Activated naive CD8-positive, alpha-beta T cell treated with anti-CD3 and anti-CD28 coated beads, Interleukin-2, amount 10 ng/mL, durations not matched to agents 7 days and 5 days (primary cell): ENCODE results near the gene RBKS. TPM values are rescaled to one million over a fixed set of nuclear protein-coding genes. Genes with fewer than 3 reads are reported as not detected.

ENCODE experiments used
- ATAC-seq: fragments of 150-1000 bp; cut with Tn5 transposase; one replicate; pipeline ENCODE4 v1.10.0; 2021; ENCODE audit warnings: low read depth, moderate library complexity
- POLR2A ChIA-PET: fragments of 350-600 bp; sonication (Branson Sonifier 250); formaldehyde crosslinking; loops from one replicate; lab custom pipeline; 2021; ENCODE audit warnings: antibody characterized with exemption; lab: Charles Lee
- DNase-seq: peaks from one replicate; pipeline ENCODE4 v3.0.0; 2021
- H3K27ac Mint-ChIP-seq: one replicate; pipeline ENCODE4 v1.8.0; 2022; ENCODE audit warnings: mild to moderate bottlenecking, mixed read lengths
- H3K27me3 Mint-ChIP-seq: one replicate; pipeline ENCODE4 v1.8.0; 2022; ENCODE audit warnings: mild to moderate bottlenecking, moderate library complexity, mixed read lengths
- H3K36me3 Mint-ChIP-seq: one replicate; pipeline ENCODE4 v1.8.0; 2021; ENCODE audit warnings: mild to moderate bottlenecking, mixed read lengths
- H3K4me1 Mint-ChIP-seq: one replicate; pipeline ENCODE4 v1.8.0; 2021; ENCODE audit warnings: mixed read lengths
- H3K4me3 Mint-ChIP-seq: one replicate; pipeline ENCODE4 v1.8.0; 2022; ENCODE audit warnings: mild to moderate bottlenecking, moderate library complexity, mixed read lengths
- H3K9me3 Mint-ChIP-seq: one replicate; pipeline ENCODE4 v1.8.0; 2021; ENCODE audit warnings: mixed read lengths
- total RNA-seq, 2 experiments: library from RNA; stranded (reverse); gene quantifications; one replicate each; pipeline ENCODE4 v1.2.3, GENCODE V29; 2021

Gene RBKS
- total RNA-seq: 1 to 10 TPM; 2.3 to 3.5 TPM

GRCh38 chr2:27890146-27890923 lies at the start of gene RBKS, which contains the start of gene BABAM2:
Gene RBKS, minus strand, starts transcription at chr2:27890387. Its CDS starts 42 bp downstream, at chr2:27890345.
Gene BABAM2, plus strand, starts transcription at chr2:27890729. Its CDS starts 3,828 bp downstream, at chr2:27894557.
- ATAC-seq: peak; percentile 86
- POLR2A ChIA-PET: interaction anchor here (0.6 to 2.0 kb wide), 18 partner anchors 9 to 535 kb away, joined by 3 to 9 read pairs (median 4); no protein-coding TSS in a partner anchor
- no peaks in the 10 kb centered on the region for H3K27me3 Mint-ChIP-seq

DNA sequence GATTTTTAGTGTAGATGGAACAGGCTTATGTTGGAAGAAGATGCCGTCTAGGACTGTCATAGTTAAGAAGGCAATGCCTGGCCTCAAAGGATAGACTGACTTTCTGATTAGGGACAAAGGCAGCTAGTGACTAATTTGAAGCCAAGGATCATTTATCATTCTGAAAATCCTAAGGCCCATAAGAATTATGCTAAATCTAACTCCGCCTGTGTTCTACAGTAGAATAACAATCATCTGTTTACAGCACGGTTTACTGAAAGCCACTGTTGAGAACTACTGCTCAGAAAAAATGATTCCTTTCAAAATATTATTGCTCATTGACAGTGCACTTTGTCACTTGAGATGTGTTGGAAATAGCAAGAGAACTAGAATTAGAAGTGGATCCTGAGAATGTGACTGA lies 44.8 kb upstream of the RBKS start:
- peaks cover 14% of the 10 kb centered on the region for H3K4me1 Mint-ChIP-seq
- H3K4me3 Mint-ChIP-seq: no peak overlapping the region
- H3K9me3 Mint-ChIP-seq: no peaks in the 10 kb centered on the region
- DNase-seq: no peak
- H3K27ac Mint-ChIP-seq: no peak overlapping the region
- no peak for ATAC-seq
- peaks cover 40% of the 10 kb centered on the region for H3K36me3 Mint-ChIP-seq
- POLR2A ChIA-PET: no interaction called here
- no peaks in the 10 kb centered on the region for H3K27me3 Mint-ChIP-seq

More at GRCh38 chr2:27890146-27890923, at the start of gene RBKS, which contains the start of gene BABAM2:
- peak; percentile 97 for DNase-seq
- Mint-ChIP-seq H3K36me3 (peaks cover 15% of the 10 kb centered on the region), H3K9me3 (no peaks in the 10 kb centered on the region), H3K4me1 (peaks cover 41% of the 10 kb centered on the region), H3K4me3 (peak within 1 kb of the TSS; percentile 97), H3K27ac (peak within 1 kb of the TSS; percentile 99)

GRCh38 chr2:27932396-27932795 lies 42.2 kb upstream of the RBKS start:
- peaks cover 39% of the 10 kb centered on the region for H3K36me3 Mint-ChIP-seq
- no peak overlapping the region for H3K27ac Mint-ChIP-seq
- no peaks in the 10 kb centered on the region for H3K27me3 Mint-ChIP-seq
- DNase-seq (no peak), ATAC-seq (no peak)
- H3K9me3 Mint-ChIP-seq: no peaks in the 10 kb centered on the region
- POLR2A ChIA-PET: no interaction called here
- peaks cover 12% of the 10 kb centered on the region for H3K4me1 Mint-ChIP-seq
- H3K4me3 Mint-ChIP-seq: no peak overlapping the region

- no peak overlapping the region for H3K4me3 Mint-ChIP-seq
- no peaks in the 10 kb centered on the region for H3K9me3 Mint-ChIP-seq
- no peak for ATAC-seq
- no peaks in the 10 kb centered on the region for H3K27me3 Mint-ChIP-seq
- H3K27ac Mint-ChIP-seq: no peak overlapping the region
- H3K36me3 Mint-ChIP-seq: peaks cover 39% of the 10 kb centered on the region
- DNase-seq: no peak
- POLR2A ChIA-PET: no interaction called here
- peaks cover 12% of the 10 kb centered on the region for H3K4me1 Mint-ChIP-seq
Observed at GRCh38 chr2:27931361-27931950, 41.3 kb upstream of the RBKS start.

DNA sequence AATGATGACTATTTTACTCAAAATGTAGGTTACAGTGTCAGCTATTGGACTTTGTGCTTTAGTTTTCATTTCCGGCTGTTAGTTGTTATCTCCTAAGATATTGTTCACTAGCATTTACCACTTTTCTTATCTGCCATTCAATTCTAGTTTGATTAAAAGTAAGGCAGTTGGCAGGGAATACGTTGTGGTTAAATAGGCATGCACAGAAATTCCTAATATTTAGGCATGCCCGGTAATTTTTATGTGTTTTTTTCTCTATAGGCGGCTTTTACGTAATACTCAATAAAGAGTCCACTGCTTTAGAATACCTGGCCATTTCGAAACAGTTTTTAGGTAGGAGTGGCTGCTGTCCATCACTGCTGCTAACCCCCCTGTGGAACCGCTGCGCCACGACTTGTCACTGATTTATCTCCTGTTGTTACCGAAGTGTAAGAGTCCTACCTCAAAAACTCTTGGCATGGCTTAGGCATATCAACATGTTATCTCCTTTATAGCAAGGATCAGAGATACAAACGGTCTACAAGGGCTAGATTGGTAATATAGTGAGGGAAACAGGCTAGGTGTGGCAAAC lies 39.8 kb upstream of the RBKS start:
- DNase-seq: no peak
- H3K4me1 Mint-ChIP-seq: peaks cover 19% of the 10 kb centered on the region
- no peak overlapping the region for H3K27ac Mint-ChIP-seq
- no peak overlapping the region for H3K4me3 Mint-ChIP-seq
- no peaks in the 10 kb centered on the region for H3K9me3 Mint-ChIP-seq
- peaks cover 51% of the 10 kb centered on the region for H3K36me3 Mint-ChIP-seq
- POLR2A ChIA-PET: no interaction called here
- no peak for ATAC-seq
- no peaks in the 10 kb centered on the region for H3K27me3 Mint-ChIP-seq

DNA sequence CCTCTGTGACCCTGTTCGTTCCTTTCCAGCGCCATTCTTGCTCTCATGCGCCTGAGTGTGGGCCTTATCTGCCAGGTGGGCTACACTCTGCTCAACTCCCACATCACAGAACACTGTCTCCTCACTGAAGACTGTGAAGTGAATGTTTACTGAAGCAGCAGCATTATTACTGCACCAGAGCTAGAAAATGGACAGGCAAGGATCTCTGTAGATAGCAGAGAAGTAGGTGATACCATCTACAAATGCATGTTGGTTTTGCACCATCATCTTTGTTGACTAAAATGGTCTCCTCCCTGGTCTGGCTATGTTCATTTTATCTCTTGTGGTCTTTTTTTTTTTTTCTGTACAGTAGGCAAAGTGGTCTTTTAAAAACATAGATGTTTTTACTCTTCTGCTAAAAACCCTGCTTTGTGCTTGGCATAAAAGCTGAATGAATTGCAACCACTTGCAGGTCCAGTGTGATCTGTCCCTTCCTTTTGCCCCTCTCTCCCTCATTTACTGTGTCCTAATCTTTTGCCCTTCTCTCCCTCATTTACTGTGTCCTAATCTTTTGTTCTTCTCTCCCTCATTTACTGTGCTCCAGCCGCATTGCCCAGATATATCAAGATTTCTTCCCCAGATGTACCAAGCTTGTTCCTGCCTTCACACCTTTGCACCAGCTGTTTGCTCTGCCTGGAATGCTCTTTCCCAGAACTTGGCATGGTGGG lies 35.7 kb upstream of the RBKS start:
- Mint-ChIP-seq H3K4me1 (peaks cover 13% of the 10 kb centered on the region), H3K27ac (no peak overlapping the region), H3K4me3 (no peak overlapping the region), H3K9me3 (no peaks in the 10 kb centered on the region), H3K27me3 (no peaks in the 10 kb centered on the region), H3K36me3 (peaks cover 39% of the 10 kb centered on the region)
- ATAC-seq (no peak), DNase-seq (no peak)
- POLR2A ChIA-PET: no interaction called here

DNA sequence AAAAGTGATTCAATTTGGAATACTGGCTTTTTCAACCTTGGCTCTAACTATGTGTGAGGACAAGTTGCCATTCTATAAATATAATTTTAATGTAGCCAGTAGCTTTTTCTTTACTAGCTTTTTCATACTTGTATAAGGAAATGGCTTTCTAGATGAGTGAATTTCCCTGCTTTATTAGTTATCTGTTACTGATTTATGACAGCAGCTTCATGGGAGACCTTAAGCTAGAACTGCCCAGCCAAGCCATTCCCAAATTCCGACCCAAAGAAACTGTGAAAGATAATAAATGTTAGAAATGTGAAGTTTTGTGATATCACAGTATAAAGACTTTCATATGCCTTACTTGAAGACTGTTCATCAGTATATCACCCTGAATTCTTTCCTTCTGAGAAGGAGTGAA lies 32.7 kb upstream of the RBKS start:
- peaks cover 17% of the 10 kb centered on the region for H3K4me1 Mint-ChIP-seq
- no peak overlapping the region for H3K4me3 Mint-ChIP-seq
- peaks cover 44% of the 10 kb centered on the region for H3K36me3 Mint-ChIP-seq
- DNase-seq (no peak), ATAC-seq (no peak)
- POLR2A ChIA-PET: no interaction called here
- H3K9me3 Mint-ChIP-seq: no peaks in the 10 kb centered on the region
- no peaks in the 10 kb centered on the region for H3K27me3 Mint-ChIP-seq
- no peak overlapping the region for H3K27ac Mint-ChIP-seq

DNA sequence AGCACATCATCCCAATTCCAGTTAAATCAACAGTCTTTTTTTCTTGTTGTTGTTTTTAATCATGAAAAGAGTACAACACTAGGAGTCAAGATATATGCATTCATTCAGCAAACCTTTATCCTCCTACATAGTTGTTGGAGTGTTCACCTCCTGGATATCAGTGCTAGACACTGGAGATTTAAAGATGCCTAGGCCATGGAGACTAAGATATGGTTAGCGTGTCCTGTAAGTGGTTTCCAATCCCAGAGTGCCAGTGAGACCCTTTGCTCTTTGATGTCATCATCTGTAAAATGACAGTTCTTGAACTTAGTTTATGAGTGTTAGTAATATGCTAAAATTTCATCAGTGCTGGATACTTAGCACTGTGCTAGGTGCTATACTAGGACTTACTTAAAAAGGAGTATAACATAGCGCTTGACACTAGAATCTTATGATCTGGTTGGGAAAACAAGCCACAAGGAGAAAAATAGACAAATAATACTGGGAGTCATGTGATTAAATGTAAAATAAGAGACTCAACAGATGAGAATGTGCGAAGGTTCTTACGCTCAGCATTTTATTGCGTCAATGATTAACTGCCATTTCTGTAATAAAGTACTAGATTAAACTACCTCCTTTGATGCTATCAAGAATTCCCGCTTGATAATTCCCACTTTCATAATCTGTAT lies 31.8 kb upstream of the RBKS start:
- no peaks in the 10 kb centered on the region for H3K9me3 Mint-ChIP-seq
- H3K4me1 Mint-ChIP-seq: peaks cover 15% of the 10 kb centered on the region
- no peak overlapping the region for H3K27ac Mint-ChIP-seq
- peaks cover 43% of the 10 kb centered on the region for H3K36me3 Mint-ChIP-seq
- no peaks in the 10 kb centered on the region for H3K27me3 Mint-ChIP-seq
- DNase-seq (no peak), ATAC-seq (no peak)
- no peak overlapping the region for H3K4me3 Mint-ChIP-seq
- POLR2A ChIA-PET: no interaction called here

GRCh38 chr2:27921424-27921823 lies 31.2 kb upstream of the RBKS start:
- Mint-ChIP-seq H3K4me3 (no peak overlapping the region), H3K27ac (no peak overlapping the region), H3K9me3 (no peaks in the 10 kb centered on the region), H3K27me3 (no peaks in the 10 kb centered on the region), H3K36me3 (peaks cover 40% of the 10 kb centered on the region), H3K4me1 (peaks cover 14% of the 10 kb centered on the region)
- DNase-seq (no peak), ATAC-seq (no peak)
- POLR2A ChIA-PET: no interaction called here

DNA sequence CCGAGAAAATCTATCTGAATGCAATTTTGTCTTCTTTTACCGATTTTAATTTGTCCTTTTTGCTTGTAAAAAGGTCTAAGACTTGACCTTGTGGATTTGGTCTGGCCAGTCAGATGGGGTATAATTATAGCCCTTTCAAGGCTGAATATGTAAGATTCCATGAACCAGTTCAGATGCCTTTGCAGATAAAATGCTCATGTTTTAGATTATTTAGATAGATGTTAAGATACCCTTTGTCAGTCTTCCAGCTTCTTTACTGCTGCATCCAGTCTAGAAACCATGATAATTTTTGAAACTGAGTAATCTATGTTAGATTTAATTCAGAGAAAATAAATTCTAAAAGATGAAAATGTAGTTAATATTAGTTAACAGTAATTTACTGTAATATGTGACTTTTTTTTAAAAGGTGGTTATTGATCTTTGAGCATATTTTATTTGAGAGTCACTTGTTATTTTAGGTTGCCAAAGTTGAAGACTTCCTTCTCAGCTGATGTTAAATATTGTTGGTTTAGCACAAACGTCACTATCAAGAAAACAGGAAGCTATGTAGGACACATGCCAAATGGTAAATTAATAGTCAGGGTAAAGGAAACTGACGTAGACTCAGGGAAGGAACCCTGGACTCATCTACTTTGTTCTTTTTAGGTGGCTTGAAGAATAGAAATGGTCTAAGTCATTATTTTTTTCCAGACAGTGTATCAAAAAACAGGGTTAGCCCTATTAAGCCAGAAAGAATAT lies 30.1 kb upstream of the RBKS start:
- Mint-ChIP-seq H3K9me3 (no peaks in the 10 kb centered on the region), H3K4me1 (peaks cover 9% of the 10 kb centered on the region), H3K27me3 (no peaks in the 10 kb centered on the region), H3K36me3 (peaks cover 29% of the 10 kb centered on the region), H3K4me3 (no peak overlapping the region), H3K27ac (no peak overlapping the region)
- ATAC-seq (no peak), DNase-seq (no peak)
- POLR2A ChIA-PET: no interaction called here

- Mint-ChIP-seq H3K27me3 (no peaks in the 10 kb centered on the region), H3K4me3 (no peak overlapping the region), H3K27ac (no peak overlapping the region), H3K36me3 (peaks cover 25% of the 10 kb centered on the region), H3K4me1 (peaks cover 7% of the 10 kb centered on the region), H3K9me3 (peaks cover 2% of the 10 kb centered on the region)
- POLR2A ChIA-PET: no interaction called here
- DNase-seq (no peak), ATAC-seq (no peak)
Observed at GRCh38 chr2:27916293-27916995, 26.3 kb upstream of the RBKS start.

- H3K36me3 Mint-ChIP-seq: peaks cover 29% of the 10 kb centered on the region
- DNase-seq: no peak
- H3K9me3 Mint-ChIP-seq: peaks cover 2% of the 10 kb centered on the region
- H3K4me1 Mint-ChIP-seq: peaks cover 9% of the 10 kb centered on the region
- ATAC-seq: no peak
- H3K27ac Mint-ChIP-seq: no peak overlapping the region
- H3K27me3 Mint-ChIP-seq: no peaks in the 10 kb centered on the region
- H3K4me3 Mint-ChIP-seq: no peak overlapping the region
- POLR2A ChIA-PET: no interaction called here
Observed at GRCh38 chr2:27915874-27916273, 25.7 kb upstream of the RBKS start.
